Measurements from ENCODE around the gene MAML3.
A peak's percentile ranks its signal among the peaks of the same experiment; 100 is the strongest.

The MAML3 gene

DNA sequence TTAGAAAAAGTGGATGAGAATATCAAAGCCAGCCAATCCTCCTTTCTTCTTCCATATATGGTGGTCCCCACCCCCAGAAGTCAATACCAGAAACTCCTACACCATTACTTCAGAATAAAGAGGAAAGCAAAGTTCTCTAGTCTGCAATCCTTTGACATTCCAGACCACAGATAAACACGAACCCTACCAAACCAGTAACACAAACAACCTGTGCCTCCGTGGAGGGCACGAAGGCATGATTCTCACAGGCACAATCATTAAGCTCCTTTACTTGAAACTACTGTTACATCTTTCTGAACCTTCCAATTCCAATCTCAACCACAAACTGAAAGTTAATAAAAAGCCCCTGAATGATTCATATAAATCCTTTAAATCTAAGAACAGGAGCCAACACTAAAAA, 16.3 kb downstream of the MAML3 start:
- H3K27ac Mint-ChIP-seq: peak overlapping the region; percentile 94
- H3K9me3 Mint-ChIP-seq: peaks cover 5% of the 10 kb centered on the region
- H3K36me3 Mint-ChIP-seq (ENCODE audit: low read depth): peaks cover 13% of the 10 kb centered on the region
- TF ChIP-seq, protein P1, sequence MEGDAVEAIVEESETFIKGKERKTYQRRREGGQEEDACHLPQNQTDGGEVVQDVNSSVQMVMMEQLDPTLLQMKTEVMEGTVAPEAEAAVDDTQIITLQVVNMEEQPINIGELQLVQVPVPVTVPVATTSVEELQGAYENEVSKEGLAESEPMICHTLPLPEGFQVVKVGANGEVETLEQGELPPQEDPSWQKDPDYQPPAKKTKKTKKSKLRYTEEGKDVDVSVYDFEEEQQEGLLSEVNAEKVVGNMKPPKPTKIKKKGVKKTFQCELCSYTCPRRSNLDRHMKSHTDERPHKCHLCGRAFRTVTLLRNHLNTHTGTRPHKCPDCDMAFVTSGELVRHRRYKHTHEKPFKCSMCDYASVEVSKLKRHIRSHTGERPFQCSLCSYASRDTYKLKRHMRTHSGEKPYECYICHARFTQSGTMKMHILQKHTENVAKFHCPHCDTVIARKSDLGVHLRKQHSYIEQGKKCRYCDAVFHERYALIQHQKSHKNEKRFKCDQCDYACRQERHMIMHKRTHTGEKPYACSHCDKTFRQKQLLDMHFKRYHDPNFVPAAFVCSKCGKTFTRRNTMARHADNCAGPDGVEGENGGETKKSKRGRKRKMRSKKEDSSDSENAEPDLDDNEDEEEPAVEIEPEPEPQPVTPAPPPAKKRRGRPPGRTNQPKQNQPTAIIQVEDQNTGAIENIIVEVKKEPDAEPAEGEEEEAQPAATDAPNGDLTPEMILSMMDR (IDR thresholded peaks at IDR 0.05): no peak
- H3K4me3 Mint-ChIP-seq: peak overlapping the region; percentile 25
- peaks cover 86% of the 10 kb centered on the region for H3K4me1 Mint-ChIP-seq
- DNase-seq: no peak
- no peaks in the 10 kb centered on the region for H3K27me3 Mint-ChIP-seq (ENCODE audit: low read depth, poor library complexity)

DNA sequence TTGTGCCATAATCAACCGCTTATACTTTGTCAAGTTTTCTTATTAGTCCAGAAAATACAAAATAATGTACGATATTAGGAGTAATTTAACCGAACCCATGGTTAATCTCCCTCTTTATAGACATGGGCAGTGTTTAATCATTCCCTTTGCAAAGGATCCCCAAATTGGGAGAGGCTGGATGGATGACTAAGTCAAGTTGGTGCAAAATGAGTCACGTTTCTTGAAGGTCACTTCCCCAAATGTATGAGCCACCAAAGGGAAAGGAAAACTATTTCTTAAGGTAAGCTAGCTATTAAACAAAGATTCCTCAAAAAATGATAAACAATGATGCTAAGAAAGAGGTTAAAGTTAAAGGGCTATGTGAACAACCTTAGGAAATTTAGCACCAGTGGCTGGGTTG, 17.5 kb downstream of the MAML3 start:
- H3K36me3 Mint-ChIP-seq (ENCODE audit: low read depth): peaks cover 22% of the 10 kb centered on the region
- peak overlapping the region; percentile 75 for H3K27ac Mint-ChIP-seq
- DNase-seq: no peak
- no peaks in the 10 kb centered on the region for H3K27me3 Mint-ChIP-seq (ENCODE audit: low read depth, poor library complexity)
- TF ChIP-seq, protein P1 (IDR thresholded peaks at IDR 0.05): no peak
- H3K4me3 Mint-ChIP-seq: no peak overlapping the region
- peaks cover 5% of the 10 kb centered on the region for H3K9me3 Mint-ChIP-seq
- H3K4me1 Mint-ChIP-seq: peaks cover 86% of the 10 kb centered on the region

DNA sequence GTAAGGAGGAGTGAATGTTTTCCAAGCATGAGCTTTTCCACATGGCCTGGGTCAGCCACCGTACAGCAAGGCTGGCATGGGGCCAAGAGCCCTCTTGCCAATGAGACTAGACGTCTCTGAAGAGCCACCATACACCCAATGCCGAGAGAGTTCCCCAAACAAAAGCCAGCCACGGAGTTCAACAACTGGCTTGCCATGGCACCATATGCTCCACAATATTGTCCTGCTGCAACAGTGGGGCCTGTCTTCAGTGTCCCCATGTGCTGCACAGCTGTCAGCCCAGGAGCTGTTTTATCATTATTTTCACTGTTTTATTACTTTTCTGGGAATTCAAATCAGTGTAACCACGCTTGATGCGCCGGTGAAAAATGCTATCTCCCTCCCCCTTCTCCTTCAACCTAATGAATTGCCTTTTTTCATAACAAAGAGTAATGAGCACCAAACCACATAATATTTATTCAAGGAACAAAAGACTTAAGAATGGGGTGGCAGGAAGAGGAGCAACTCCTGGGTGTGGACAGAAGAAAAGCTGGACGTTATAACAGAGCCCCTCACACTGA, 18.4 kb downstream of the MAML3 start:
- Mint-ChIP-seq H3K27me3 (ENCODE audit: low read depth, poor library complexity) (no peaks in the 10 kb centered on the region), H3K4me3 (peak overlapping the region; percentile 9), H3K4me1 (peaks cover 77% of the 10 kb centered on the region), H3K27ac (peak overlapping the region; percentile 83), H3K9me3 (peaks cover 5% of the 10 kb centered on the region), H3K36me3 (ENCODE audit: low read depth) (peaks cover 31% of the 10 kb centered on the region)
- TF ChIP-seq, protein P1 (IDR thresholded peaks at IDR 0.05): no peak
- no peak for DNase-seq

DNA sequence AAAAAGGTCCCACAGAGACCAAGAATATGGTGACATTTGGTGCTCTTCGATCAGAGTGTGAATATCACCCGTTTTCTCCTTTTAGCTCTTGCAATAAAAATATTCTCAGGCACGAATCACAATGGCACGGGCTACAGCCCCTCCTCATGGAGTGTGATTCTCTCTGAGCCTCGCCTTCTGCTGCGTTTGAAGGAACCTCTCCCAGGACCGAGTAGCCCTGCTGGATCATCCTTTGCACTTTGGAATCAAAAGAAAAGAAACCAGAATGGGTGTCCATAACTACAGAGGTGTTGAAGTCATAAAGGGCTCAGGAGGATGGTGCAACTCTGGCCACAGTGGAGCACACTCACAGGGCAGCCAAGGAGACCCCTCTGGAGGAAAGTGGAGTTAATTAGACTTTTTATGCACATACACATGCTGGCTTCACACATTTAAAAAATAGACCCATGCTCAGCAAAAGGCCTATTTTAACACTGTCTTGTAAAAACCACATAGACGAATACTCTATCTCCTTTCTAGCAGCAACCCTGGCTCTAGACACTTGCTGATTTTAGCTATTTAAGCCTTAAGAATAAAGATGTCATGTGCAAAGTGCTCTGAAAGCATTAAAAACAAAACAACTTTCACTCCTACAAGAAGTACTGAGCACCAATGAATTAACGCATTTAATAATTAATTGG, 19.1 kb downstream of the MAML3 start:
- peak overlapping the region; percentile 21 for H3K27ac Mint-ChIP-seq
- H3K9me3 Mint-ChIP-seq: peaks cover 5% of the 10 kb centered on the region
- DNase-seq: no peak
- peaks cover 39% of the 10 kb centered on the region for H3K36me3 Mint-ChIP-seq (ENCODE audit: low read depth)
- TF ChIP-seq, protein P1 (IDR thresholded peaks at IDR 0.05): no peak
- H3K4me1 Mint-ChIP-seq: peaks cover 73% of the 10 kb centered on the region
- no peak overlapping the region for H3K4me3 Mint-ChIP-seq
- H3K27me3 Mint-ChIP-seq (ENCODE audit: low read depth, poor library complexity): no peaks in the 10 kb centered on the region

DNA sequence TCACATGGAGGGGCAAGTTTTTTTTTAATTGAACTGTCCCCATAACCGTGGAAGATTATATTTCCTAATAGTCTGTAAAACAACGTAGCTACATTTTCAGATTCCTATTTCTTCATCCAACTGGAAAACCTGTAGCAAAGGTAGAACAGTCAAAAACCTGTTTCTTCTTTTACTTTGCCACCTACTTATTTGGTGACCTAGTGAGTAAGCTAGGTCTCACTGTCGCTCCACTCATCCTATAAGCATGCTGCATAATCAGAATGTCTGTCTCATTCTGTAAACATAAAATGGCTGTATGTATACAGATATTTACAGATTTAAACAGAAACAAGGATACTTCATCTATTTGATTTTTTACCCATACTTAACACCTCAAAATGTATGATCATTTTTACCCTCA, 20.4 kb downstream of the MAML3 start:
- Mint-ChIP-seq H3K27me3 (ENCODE audit: low read depth, poor library complexity) (no peaks in the 10 kb centered on the region), H3K36me3 (ENCODE audit: low read depth) (peaks cover 49% of the 10 kb centered on the region), H3K9me3 (peaks cover 5% of the 10 kb centered on the region), H3K27ac (no peak overlapping the region), H3K4me1 (peaks cover 60% of the 10 kb centered on the region), H3K4me3 (no peak overlapping the region)
- TF ChIP-seq, protein P1 (IDR thresholded peaks at IDR 0.05): no peak
- DNase-seq: no peak
